CD4-positive, alpha-beta T cell treated with Interleukin-17A for 4 hours (primary cell): ENCODE measurements around the gene IL2RA.
"Not testable (repeated sequence)": the region's sequence is repeated elsewhere in the genome, so short reads cannot be mapped to it uniquely, and the experiment has no call there.

Experiments used
- DNase-seq: peaks from one replicate; pipeline ENCODE4 v3.0.0-alpha.2; 2020; ENCODE audit warnings: mixed read lengths

The IL2RA gene

DNA sequence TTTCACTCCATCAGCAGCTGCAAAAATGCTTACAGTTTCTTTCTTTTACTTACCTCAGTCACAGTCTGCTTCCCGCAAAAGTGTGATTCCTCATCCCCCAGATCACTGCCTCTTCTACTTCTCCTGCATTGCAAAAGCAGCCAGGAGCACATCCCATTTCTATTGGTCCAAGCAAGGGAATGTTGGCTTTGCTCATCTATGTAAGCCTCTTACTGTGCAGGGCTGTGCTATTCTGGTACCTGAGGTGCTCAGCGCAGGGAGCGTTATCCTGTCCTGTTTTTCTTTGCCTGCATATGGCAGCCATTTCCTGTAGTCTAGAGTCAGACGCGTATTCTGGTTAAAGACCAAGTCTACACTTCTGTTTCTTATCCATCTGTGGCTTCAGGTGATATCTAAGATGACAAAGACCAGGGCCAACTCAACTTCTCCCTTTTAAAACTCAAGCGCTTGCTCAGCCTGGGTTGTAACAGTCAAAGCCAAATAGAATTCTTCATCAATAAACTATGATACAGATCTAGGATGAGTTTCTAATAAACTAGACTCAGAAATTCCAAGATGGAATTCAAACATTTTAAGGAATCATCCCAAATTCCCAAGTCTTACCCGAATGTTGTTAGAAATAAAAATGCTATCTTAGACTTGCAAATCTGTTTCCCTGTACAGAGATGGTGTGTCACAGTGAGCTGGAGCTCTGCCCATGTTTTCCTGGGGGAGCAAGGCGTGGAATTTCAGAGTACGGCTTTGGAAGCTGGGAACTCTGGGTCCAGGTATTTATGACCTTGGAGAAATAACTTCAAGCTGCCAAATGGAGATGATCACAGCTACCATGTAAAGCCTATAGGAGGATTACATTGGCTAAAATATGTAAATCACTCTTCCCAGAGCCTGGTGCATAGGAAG, 20.6 kb upstream of the IL2RA start:
- DNase-seq, result no peak

- no peak for DNase-seq
Measured at GRCh38 chr10:6080417-6080973, 18.3 kb upstream of the IL2RA start.

DNA sequence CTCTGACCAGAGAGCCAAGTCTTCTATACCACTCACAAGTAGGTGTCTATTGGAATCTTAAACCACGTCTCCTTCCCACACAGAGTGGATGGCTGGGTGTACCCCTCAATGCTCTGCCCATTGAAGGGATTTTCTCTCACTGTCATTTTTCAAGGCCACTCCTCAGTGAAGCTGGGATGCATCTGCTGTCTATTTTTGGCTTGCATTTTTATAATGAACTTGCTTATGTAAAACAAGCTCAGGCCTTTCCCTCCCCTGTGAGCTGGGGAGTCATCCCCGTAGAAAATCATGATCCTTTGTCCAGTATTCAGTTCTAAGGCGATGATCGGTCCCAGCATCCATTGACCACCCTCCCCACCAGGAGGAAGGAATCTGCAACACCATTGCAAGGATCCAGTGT, 16.9 kb upstream of the IL2RA start:
- DNase-seq, result no peak

GRCh38 chr10:6077071-6077675, 15.0 kb upstream of the IL2RA start:
- DNase-seq, result no peak

GRCh38 chr10:6074489-6075301, 12.5 kb upstream of the IL2RA start:
- DNase-seq, result no peak

GRCh38 chr10:6072215-6072934, 10.2 kb upstream of the IL2RA start:
- no peak for DNase-seq

DNA sequence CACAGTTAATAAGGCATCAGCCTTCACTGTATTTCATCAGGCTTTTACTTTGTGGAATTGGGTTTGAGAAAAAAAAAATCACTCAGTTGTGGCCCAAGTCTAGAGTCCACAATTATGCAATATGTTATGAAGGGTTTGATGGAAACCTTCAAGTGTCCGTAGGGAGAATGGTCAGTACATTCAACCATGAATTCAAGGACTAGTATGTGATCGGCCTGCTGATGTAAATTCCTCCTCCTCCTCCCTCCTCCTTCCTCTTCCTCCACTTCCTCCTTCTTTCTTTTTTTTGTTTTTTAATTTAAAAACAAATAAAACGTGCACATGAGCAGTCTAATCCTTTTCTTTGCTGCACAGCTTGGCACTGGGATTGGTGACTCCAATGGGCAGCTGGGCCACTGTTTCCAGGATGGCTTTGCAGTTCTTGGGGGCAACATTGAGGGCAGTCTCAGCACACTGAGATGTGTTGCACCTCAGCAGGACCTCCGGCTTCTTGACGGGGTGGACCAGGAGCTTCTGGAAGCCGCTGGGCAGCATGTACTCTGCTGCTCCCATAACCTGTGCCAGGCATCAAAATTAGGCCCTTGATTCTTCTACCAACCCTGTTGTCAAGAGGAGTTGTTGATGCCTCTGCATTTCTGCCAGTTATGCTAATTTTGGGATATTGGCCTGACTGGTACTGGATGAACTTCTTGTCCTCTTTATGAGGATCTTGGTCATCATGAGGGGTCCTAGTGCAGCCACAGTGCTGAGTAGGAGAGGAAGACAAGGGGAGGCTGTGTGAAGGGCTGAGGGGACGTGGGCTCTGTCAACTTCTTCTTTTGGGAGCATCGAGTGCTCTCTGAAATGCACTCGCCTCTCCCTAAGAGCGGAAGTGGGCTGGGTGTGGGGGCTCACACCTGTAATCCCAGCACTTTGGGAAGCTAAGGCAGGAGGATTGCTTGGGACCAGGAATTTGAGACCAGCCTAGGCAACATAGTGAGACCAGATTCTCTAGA, 9.3 kb upstream of the IL2RA start:
- no peak for DNase-seq

DNA sequence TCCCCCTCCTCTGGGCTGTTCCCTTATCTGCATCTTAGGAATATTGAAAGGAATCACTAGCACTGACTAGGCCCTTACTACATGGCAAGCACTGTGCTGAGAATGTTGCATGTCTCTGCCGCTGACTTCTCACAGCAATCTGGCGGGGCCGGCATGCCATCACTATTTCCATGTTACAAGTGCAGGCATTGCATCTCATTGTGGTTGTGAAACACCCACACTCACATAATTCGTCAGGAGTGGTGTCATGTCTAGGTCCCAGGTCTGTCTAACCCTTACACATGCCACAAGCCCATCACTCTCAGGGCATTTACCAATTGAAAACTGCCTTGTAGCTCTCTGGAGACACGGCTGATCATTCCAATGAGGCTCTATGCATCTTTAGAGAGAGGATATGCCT, 8.5 kb upstream of the IL2RA start:
- no peak for DNase-seq

DNA sequence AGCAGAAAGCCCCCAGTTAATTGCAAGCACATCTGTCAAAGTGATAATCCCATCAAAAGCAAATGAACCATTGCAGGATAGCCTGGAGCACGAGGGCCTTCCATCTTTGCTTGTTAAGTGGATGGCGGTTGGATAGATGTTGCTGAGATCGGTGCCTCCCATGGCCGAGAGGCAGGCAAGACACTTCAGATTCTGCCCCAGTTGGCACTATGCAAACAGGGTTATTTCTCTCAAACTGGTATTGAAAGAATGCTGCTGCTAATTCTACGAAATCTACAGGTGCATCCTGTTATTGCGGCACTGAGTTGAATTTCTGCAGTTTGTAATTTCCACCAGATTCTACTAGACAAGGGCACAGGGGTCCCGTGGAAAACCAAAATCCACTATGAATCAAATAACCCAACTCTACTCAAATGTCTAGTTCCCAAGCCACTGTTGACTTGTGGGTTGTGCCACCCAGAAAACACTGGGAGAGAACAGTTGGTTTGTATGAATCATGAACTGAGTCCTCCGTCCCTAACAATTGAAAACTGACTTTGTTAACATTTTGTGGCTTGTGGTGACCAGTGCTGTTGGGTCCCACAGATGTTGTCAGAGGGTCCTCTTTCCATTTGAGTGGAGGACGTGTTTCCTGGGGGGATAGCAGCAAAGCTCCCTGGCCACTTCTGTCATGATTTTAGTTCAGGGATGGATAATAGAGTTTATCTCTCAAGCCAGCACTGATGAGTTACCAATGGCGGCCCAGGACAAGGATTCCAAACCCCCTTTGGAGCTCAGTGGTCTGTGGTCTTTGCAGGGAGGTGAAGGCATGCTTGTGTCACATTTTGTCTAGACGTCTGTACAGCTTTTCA, 7.1 kb upstream of the IL2RA start:
- peak; percentile 31 for DNase-seq

GRCh38 chr10:6068422-6068821, 6.3 kb upstream of the IL2RA start:
- peak; percentile 63 for DNase-seq

GRCh38 chr10:6068006-6068405, 5.8 kb upstream of the IL2RA start:
- DNase-seq, result no peak

- no peak for DNase-seq
Measured at GRCh38 chr10:6067457-6067856, 5.3 kb upstream of the IL2RA start.

DNA sequence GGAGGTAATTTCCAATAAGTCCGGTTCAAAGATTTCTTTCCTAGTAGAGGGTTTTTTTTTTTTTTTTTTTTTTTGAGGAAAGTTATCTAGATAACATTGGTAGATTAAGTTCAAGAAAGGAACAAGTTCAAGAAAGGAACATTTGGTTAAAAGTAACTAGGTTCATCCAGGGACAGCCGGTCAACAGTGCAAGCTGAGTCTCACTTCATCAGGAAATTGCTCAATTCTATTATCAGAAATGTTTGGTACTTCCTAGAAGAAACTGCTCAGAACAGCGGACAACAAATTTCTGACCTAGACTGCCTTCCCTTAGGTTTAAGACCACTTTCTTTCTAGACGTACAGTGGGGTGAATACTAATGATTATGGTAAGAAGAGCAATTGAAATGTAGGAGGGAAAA, 3.7 kb upstream of the IL2RA start:
- DNase-seq, result no peak

DNA sequence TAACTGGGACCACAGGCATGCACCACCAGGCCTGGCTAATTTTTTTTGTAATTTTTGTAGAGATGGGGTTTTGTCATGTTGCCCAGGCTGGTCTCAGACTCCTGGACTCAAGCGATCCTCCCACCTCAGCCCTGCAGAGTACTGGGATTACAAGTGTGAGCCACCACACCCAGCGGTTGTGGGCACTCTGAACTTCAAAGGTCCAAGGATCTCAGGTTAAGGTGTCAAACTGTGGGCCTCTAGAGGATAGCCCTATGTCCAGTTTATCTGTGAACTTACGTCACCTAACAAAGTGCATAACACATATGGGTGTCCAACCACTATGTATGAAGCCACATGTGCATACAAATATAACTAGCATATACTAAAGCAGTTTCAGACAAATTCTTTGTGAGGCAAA, 3.2 kb upstream of the IL2RA start:
- DNase-seq, result no peak

GRCh38 chr10:6064726-6065125, 2.6 kb upstream of the IL2RA start:
- not testable (repeated sequence) for DNase-seq

GRCh38 chr10:6064119-6064518, 2.0 kb upstream of the IL2RA start:
- no peak for DNase-seq

GRCh38 chr10:6061056-6061455, 1.1 kb downstream of the IL2RA start:
- DNase-seq, result no peak

DNA sequence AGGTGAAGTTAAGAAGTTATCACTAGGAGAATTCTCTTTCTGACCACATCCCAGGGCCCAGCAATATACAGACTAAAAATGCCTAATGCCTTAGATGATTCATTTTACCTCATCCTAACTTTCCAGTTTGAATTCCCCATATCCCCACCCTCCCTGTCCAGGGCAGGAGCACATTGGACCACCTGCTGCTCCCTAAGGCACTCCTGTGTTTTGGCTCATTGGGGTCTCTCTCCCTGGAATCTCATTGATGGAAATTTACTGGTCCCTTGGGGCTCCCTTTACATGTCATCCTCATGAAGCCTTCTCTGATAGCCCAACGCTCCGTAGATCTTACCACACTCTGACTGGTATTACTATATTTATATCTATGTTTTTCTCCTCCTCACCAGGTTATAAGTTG, 2.7 kb downstream of the IL2RA start:
- no peak for DNase-seq

DNA sequence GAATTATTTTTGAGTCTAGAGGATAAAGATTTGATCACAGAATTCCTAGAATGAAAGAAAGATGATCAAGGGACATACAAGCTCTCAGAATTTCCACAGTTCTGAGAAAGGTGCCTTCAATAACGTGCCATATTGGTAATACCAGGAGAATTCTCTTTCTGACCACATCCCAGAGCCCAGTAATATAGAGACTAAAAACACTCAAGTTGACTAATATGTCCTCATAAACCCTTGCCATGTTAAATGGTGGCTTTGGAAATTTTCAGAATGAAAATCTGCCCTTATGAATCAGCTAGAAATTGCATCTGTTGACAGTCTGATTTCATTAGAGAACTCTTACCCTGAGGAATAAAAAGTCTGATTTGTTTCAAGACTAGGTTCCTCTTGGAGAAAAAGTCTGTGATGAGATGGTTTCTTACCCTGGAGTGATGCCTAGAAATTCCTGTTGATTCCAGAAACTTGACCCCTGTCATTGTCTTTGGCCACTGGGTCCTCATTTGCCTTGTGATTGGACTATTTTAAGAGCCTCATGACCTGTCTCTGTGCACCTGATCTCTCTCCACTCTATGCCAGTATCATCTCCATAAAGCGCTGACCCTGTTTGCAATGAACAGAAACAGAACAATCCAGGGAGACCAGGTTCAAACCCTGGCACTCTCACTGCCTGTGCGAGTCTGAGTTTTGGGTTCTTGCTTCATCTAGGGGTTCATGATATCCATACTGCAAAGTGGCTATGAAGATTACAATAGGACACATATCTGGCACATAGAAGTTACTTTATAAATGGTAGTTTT, 3.3 kb downstream of the IL2RA start:
- DNase-seq, result no peak
